H1 (cell line): ENCODE measurements around the gene ACSM3.

Experiments
- EP300 ChIP-seq, 2 experiments: IDR thresholded peaks; 1 replicate in 1 of 2; 2 replicates in 1 of 2; pipeline ENCODE4 v1.6.1; 2011 to 2012; ENCODE audit warnings: low read depth in 2 of 2, low read length in 2 of 2, mild to moderate bottlenecking in 2 of 2, borderline replicate concordance in 1 of 2, inconsistent platforms in 1 of 2, moderate library complexity in 1 of 2
- JUN ChIP-seq: IDR thresholded peaks from 2 replicates; pipeline ENCODE4 v1.6.1; 2011; ENCODE audit warnings: low read depth, mild to moderate bottlenecking, improper control_type of control experiment, low read length
- KDM1A ChIP-seq: fragments of 200-600, 300-600 bp; sonication (generic); IDR thresholded peaks from 2 replicates; pipeline ENCODE4 v1.7.1; 2016; ENCODE audit warnings: mild to moderate bottlenecking, low read length, borderline replicate concordance
- TF ChIP-seq, protein P1 (sequence below), 3 experiments: IDR thresholded peaks; 1 replicate in 2 of 3; 2 replicates in 1 of 3; pipeline versions ENCODE4 v1.5.1 to v1.6.1; 2011; ENCODE audit warnings: low read length in 3 of 3, mild to moderate bottlenecking in 3 of 3, inconsistent platforms in 2 of 3, low read depth in 1 of 3, moderate library complexity in 1 of 3; ENCODE audit not compliant: insufficient read depth in 1 of 3; ENCODE audit errors: control extremely low read depth in 1 of 3
- TF ChIP-seq, protein P2 (sequence below): IDR thresholded peaks from 2 replicates; pipeline ENCODE4 v1.6.1; 2011; ENCODE audit warnings: low read length, improper control_type of control experiment

DNA sequence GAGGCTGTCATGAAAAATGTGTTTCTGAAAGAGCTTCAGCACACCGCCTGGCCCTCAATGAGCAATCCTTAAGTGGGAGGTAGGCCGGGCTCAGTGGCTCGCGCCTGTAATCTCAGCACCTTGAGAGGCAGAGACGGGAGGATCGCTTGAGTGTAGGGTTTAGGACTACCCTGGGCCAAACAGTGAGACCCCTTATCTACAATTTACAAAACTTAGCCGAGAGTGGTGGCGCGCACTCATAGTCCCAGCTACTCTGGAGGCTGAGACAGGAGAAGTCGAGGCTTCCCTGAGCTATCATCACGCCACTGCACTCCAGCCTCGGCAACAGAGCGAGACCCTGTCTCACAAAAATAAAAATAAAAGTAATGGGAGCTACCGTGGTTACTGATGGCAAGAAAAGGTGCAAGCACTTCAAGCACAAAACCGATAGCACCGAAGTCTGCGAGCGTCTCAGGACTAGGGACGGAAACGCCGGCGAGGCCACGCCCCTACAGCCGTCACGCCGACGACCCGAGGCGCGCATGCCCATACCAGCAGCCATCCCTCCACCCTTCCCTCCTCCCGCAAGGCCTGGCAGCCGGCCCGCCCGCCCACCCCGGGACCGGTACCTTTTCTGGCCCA, 22.8 kb upstream of the ACSM3 start:
- TF ChIP-seq EP300 (IDR thresholded peaks at IDR 0.05; ENCODE audit: borderline replicate concordance in 1 of 2, low read depth in 2 of 2, low read length in 2 of 2) (no peak), JUN (no peak), KDM1A (no peak)
- TF ChIP-seq, protein P1, sequence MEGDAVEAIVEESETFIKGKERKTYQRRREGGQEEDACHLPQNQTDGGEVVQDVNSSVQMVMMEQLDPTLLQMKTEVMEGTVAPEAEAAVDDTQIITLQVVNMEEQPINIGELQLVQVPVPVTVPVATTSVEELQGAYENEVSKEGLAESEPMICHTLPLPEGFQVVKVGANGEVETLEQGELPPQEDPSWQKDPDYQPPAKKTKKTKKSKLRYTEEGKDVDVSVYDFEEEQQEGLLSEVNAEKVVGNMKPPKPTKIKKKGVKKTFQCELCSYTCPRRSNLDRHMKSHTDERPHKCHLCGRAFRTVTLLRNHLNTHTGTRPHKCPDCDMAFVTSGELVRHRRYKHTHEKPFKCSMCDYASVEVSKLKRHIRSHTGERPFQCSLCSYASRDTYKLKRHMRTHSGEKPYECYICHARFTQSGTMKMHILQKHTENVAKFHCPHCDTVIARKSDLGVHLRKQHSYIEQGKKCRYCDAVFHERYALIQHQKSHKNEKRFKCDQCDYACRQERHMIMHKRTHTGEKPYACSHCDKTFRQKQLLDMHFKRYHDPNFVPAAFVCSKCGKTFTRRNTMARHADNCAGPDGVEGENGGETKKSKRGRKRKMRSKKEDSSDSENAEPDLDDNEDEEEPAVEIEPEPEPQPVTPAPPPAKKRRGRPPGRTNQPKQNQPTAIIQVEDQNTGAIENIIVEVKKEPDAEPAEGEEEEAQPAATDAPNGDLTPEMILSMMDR (IDR thresholded peaks at IDR 0.05; ENCODE audit: control extremely low read depth in 1 of 3, insufficient read depth in 1 of 3, low read depth in 1 of 3, low read length in 3 of 3) = no peak
- TF ChIP-seq, protein P2, sequence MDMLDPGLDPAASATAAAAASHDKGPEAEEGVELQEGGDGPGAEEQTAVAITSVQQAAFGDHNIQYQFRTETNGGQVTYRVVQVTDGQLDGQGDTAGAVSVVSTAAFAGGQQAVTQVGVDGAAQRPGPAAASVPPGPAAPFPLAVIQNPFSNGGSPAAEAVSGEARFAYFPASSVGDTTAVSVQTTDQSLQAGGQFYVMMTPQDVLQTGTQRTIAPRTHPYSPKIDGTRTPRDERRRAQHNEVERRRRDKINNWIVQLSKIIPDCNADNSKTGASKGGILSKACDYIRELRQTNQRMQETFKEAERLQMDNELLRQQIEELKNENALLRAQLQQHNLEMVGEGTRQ = no peak
